Suprapubic skin (tissue), 4 donors: Measurements from ENCODE around the gene PRR18. TPM values are rescaled to one million over a fixed set of nuclear protein-coding genes. Genes with fewer than 3 reads are reported as not detected.

ENCODE experiments used
- DNase-seq, 2 donors: peaks; one replicate each; pipeline ENCODE4 v3.0.0-alpha.2; 2019; ENCODE audit warnings: low spot score in 2 of 2
- H3K27ac ChIP-seq: fragments of 200-600 bp; sonication (generic); one replicate; pipeline ENCODE4 v1.5.1; 2019
- H3K27me3 ChIP-seq: fragments of 200-600 bp; sonication (generic); one replicate; pipeline ENCODE4 v1.5.1; 2019
- H3K36me3 ChIP-seq: fragments of 200-600 bp; sonication (generic); one replicate; pipeline ENCODE4 v1.5.1; 2019
- H3K4me1 ChIP-seq: fragments of 200-600 bp; sonication (generic); one replicate; pipeline ENCODE4 v1.5.1; 2019
- H3K4me3 ChIP-seq: fragments of 200-600 bp; sonication (generic); one replicate; pipeline ENCODE4 v1.5.1; 2019; ENCODE audit warnings: mild to moderate bottlenecking
- H3K9me3 ChIP-seq: fragments of 200-600 bp; sonication (generic); one replicate; pipeline ENCODE4 v1.5.1; 2019
- EP300 ChIP-seq: sonication (generic); formaldehyde crosslinking; IDR thresholded peaks from one replicate; pipeline ENCODE4 v1.6.1; 2017; ENCODE audit warnings: antibody characterized with exemption
- POLR2A ChIP-seq, 2 donors: fragments of 450-650 bp; IDR thresholded peaks; one replicate each; pipeline ENCODE4 v1.6.1; 2017; ENCODE audit warnings: antibody characterized with exemption in 2 of 2, mild to moderate bottlenecking in 2 of 2, moderate library complexity in 2 of 2
- POLR2AphosphoS5 ChIP-seq, 3 donors: sonication (generic); formaldehyde crosslinking; IDR thresholded peaks; one replicate each; pipeline ENCODE4 v1.6.1; 2017; ENCODE audit warnings: antibody characterized with exemption in 3 of 3
- WGBS: methylation state at CpG from one replicate; pipeline ENCODE4 v1.1.5; 2018; 5-methylcytosine and 5-hydroxymethylcytosine counted together
- total RNA-seq, 4 donors: library from RNA; depleted of rRNA; stranded (reverse); fragments of >200 nt; gene quantifications; one replicate each; pipeline ENCODE4 v1.1.0, GENCODE V29; 2016
- TF ChIP-seq, protein P1 (sequence below), 2 donors: fragments of 200-600 bp in 1 of 2; fragments of 450-650 bp in 1 of 2; sonication (generic) in 1 of 2; IDR thresholded peaks; one replicate each; pipeline ENCODE4 v1.5.1; 2016 to 2019; ENCODE audit warnings: antibody characterized with exemption in 2 of 2, mild to moderate bottlenecking in 1 of 2, moderate library complexity in 1 of 2

Gene PRR18
- total RNA-seq, 4 donors from 2014 or later = not detected

DNA sequence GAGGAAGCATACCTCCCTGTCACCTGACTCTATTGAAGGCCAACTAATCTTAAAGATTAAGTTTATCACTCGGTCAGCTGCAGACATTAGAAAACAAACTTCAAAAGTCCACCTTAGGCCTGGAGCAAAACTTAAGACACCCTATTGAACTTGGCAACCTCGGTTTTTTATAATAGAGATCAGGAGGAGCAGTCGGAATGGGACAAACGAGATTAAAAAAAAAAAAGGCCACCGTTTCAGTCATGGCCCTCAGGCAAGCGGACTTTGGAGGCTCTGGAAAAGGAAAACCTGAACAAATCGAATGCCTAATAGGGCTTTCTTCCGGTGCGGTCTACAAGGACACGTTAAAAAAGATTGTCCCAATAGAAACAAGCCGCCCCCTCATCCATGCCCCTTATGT is 7.2 kb upstream of the PRR18 start:
- Histone ChIP-seq H3K27me3 (no peaks in the 10 kb centered on the region), H3K36me3 (peaks cover 5% of the 10 kb centered on the region), H3K9me3 (no peaks in the 10 kb centered on the region), H3K4me1 (no peaks in the 10 kb centered on the region), H3K4me3 (no peak overlapping the region), H3K27ac (no peak overlapping the region)
- DNase-seq = no peak
- no peak for TF ChIP-seq EP300
- no peak for TF ChIP-seq POLR2A (IDR thresholded peaks at IDR 0.05)
- TF ChIP-seq, protein P1, sequence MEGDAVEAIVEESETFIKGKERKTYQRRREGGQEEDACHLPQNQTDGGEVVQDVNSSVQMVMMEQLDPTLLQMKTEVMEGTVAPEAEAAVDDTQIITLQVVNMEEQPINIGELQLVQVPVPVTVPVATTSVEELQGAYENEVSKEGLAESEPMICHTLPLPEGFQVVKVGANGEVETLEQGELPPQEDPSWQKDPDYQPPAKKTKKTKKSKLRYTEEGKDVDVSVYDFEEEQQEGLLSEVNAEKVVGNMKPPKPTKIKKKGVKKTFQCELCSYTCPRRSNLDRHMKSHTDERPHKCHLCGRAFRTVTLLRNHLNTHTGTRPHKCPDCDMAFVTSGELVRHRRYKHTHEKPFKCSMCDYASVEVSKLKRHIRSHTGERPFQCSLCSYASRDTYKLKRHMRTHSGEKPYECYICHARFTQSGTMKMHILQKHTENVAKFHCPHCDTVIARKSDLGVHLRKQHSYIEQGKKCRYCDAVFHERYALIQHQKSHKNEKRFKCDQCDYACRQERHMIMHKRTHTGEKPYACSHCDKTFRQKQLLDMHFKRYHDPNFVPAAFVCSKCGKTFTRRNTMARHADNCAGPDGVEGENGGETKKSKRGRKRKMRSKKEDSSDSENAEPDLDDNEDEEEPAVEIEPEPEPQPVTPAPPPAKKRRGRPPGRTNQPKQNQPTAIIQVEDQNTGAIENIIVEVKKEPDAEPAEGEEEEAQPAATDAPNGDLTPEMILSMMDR (IDR thresholded peaks at IDR 0.05) = no peak
- TF ChIP-seq POLR2AphosphoS5 (IDR thresholded peaks at IDR 0.05) = no peak
- 82% methylated on average over 11 of the region's 11 CpGs for WGBS

DNA sequence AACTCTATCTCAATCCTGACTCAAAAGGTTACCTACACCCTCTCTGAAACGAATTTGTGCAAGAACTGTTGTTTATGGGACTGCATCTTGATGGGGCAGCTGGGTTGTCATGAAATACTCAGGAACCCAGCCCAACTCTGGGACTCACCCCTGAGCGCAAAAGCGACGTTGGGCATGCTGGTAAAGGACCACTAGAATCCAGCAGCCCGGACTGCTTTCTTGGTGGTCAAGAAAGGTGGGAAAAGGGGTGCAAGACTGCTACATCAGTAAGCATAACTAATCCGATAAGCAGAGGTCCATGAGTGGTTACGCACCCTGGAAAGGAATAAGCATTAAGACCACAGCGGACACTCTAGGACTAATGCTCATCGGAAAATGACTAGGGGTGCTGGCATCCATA is 6.3 kb upstream of the PRR18 start:
- H3K4me3 ChIP-seq = no peak overlapping the region

DNA sequence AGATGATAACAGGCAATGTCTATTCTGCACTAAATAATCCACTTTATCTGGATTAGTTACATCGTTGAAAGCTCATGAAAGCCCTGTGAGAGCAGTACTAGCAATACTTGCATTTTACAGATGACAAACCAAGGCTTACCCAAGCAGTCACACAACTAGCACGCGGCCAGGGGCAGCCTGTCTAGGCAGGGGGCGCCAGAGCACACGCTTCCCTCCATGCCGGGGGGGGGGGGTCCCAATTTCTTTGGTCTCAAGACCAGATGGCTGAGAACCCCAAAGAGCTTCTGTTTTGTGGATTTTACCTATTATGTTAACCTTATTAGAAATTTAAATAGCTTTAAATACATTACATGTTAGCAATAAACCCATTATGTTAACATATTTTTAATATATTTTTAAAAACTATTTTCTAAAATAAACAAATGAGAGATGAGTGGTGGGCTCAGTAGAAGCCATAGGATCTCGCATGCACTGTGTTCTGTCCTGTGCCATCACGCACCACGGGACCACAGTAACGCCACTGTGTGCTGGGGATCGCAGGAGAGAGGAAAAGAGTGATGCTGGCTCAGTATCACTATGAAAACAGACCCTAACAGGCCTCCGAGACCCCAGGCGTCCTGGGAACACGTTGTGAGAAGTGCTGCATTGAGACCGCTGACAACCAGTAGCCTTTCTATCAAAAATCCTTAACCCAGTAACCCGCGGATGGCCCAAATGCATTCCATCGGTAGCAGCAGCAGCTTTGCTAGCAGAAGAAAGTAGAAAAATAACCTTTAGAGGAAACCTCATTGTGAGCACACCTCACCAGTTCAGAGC is 5.3 kb upstream of the PRR18 start:
- Histone ChIP-seq H3K9me3 (no peaks in the 10 kb centered on the region), H3K4me3 (no peak overlapping the region), H3K36me3 (no peaks in the 10 kb centered on the region), H3K27ac (no peak overlapping the region), H3K4me1 (peaks cover 3% of the 10 kb centered on the region), H3K27me3 (peaks cover 15% of the 10 kb centered on the region)
- 54% methylated on average over 18 of the region's 18 CpGs for WGBS
- TF ChIP-seq, protein P1 (IDR thresholded peaks at IDR 0.05) = peak in 1 of 2 donors; percentile 56
- no peak for TF ChIP-seq EP300
- no peak for DNase-seq

More for the DNA sequence above, 6.3 kb upstream of the PRR18 start:
- WGBS = 87% methylated on average over 9 of the region's 9 CpGs
- no peaks in the 10 kb centered on the region for H3K4me1 ChIP-seq
- TF ChIP-seq EP300 = no peak
- no peak for TF ChIP-seq POLR2A (IDR thresholded peaks at IDR 0.05)
- TF ChIP-seq, protein P1 (IDR thresholded peaks at IDR 0.05) = no peak
- TF ChIP-seq POLR2AphosphoS5 (IDR thresholded peaks at IDR 0.05) = no peak
- peaks cover 5% of the 10 kb centered on the region for H3K27me3 ChIP-seq
- H3K9me3 ChIP-seq = no peaks in the 10 kb centered on the region
- peaks cover 4% of the 10 kb centered on the region for H3K36me3 ChIP-seq
- no peak overlapping the region for H3K27ac ChIP-seq
- no peak for DNase-seq

DNA sequence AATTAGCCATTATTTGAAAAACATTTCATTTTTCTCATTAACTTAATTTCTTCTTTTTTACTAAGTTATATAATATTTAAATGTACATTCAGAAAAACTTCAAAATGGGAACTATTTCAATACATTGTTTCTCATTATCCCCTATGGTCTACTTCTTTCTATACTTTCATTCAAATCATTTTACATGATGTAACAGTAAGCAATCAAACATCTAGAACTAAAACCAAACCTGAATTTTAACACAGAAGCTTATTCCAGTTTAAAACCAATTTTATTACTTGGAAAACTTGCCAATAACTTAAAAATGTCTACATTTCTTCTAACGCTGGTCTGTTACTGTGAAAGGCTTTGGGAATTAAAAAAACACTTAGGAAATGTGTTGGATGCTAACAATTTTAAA is 4.6 kb upstream of the PRR18 start:
- no peak overlapping the region for H3K27ac ChIP-seq
- peaks cover 10% of the 10 kb centered on the region for H3K4me1 ChIP-seq
- TF ChIP-seq POLR2AphosphoS5 (IDR thresholded peaks at IDR 0.05) (no peak), EP300 (no peak), POLR2A (IDR thresholded peaks at IDR 0.05) (no peak)
- TF ChIP-seq, protein P1 (IDR thresholded peaks at IDR 0.05) = no peak
- no peaks in the 10 kb centered on the region for H3K9me3 ChIP-seq
- no peak for DNase-seq
- H3K27me3 ChIP-seq = peaks cover 22% of the 10 kb centered on the region
- H3K36me3 ChIP-seq = no peaks in the 10 kb centered on the region
- WGBS = 52% methylated on average over 1 of the region's 1 CpG
- no peak overlapping the region for H3K4me3 ChIP-seq

DNA sequence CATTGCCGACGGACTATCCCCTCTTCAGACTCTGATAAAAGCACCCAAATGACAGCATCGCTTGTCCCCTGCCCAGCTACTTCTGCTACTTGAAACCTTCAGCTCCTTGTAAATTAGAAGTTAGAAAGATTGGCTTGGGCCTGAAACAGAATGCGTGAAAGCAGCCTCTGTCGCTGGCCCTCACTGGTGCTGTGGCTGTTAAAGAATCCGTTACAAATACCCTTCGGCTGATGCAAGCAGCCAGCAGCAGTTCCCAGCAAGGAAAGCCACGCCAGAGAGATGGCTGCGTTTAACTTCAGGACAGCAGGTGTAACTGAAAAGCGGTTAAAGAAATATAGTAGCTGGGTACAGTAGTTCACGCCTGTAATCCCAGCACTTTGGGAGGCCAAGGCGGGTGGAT is 2.4 kb upstream of the PRR18 start:
- H3K36me3 ChIP-seq = no peaks in the 10 kb centered on the region
- no peak for DNase-seq
- no peak overlapping the region for H3K27ac ChIP-seq
- no peaks in the 10 kb centered on the region for H3K9me3 ChIP-seq
- no peak overlapping the region for H3K4me3 ChIP-seq
- TF ChIP-seq POLR2AphosphoS5 (IDR thresholded peaks at IDR 0.05) = no peak
- no peak for TF ChIP-seq EP300
- TF ChIP-seq, protein P1 (IDR thresholded peaks at IDR 0.05) = no peak
- TF ChIP-seq POLR2A (IDR thresholded peaks at IDR 0.05) = no peak
- H3K4me1 ChIP-seq = peaks cover 21% of the 10 kb centered on the region
- peaks cover 44% of the 10 kb centered on the region for H3K27me3 ChIP-seq
- 91% methylated on average over 12 of the region's 12 CpGs for WGBS
